Measurements from ENCODE around the gene PYGM. TPM values are rescaled to one million over a fixed set of nuclear protein-coding genes. Genes with fewer than 3 reads are reported as not detected.
A peak's percentile ranks its signal among the peaks of the same experiment; 100 is the strongest.

Gene PYGM
- total RNA-seq, 1 donor, result 0.36 TPM

- H3K4me1 ChIP-seq (ENCODE audit: insufficient read depth, low read length), result peaks cover 7% of the 10 kb centered on the region
- H2AFZ ChIP-seq (ENCODE audit: low read length), result peak overlapping the region; percentile 73
- DNase-seq (ENCODE audit: insufficient read length, low spot score, missing footprints), result peak; percentile 93
- H3K79me2 ChIP-seq (ENCODE audit: insufficient read depth, low read length), result no peaks in the 10 kb centered on the region
- no peaks in the 10 kb centered on the region for H3K9me3 ChIP-seq (ENCODE audit: low read depth, low read length)
- H3K4me2 ChIP-seq (ENCODE audit: insufficient read depth, low read length), result peak overlapping the region; percentile 96
- no peak for TF ChIP-seq CTCF (IDR thresholded peaks at IDR 0.05; ENCODE audit: extremely low read depth, low read depth, low read length)
- H3K36me3 ChIP-seq (ENCODE audit: insufficient read depth, low read length), result peaks cover 34% of the 10 kb centered on the region
- peak overlapping the region; percentile 77 for H3K4me3 ChIP-seq (ENCODE audit: insufficient read depth, low read length)
- H3K27ac ChIP-seq (ENCODE audit: low read depth, low read length), result peak overlapping the region; percentile 66
- H4K20me1 ChIP-seq (ENCODE audit: insufficient read depth, low read length), result peaks cover 6% of the 10 kb centered on the region
- H3K27me3 ChIP-seq (ENCODE audit: insufficient read depth, low read length), result no peaks in the 10 kb centered on the region
These were observed 44.1 kb upstream of the PYGM start for GRCh38 chr11:64803846-64804345.

GRCh38 chr11:64803158-64803845, 43.5 kb upstream of the PYGM start, which contains the start of gene MAP4K2:
TSS of gene MAP4K2 (minus strand) at chr11:64803214. CDS start at chr11:64803149, 65 bp downstream.
- no peaks in the 10 kb centered on the region for H3K9me3 ChIP-seq (ENCODE audit: low read depth, low read length)
- no peaks in the 10 kb centered on the region for H3K27me3 ChIP-seq (ENCODE audit: insufficient read depth, low read length)
- peaks cover 34% of the 10 kb centered on the region for H3K36me3 ChIP-seq (ENCODE audit: insufficient read depth, low read length)
- H4K20me1 ChIP-seq (ENCODE audit: insufficient read depth, low read length), result peaks cover 6% of the 10 kb centered on the region
- no peaks in the 10 kb centered on the region for H3K79me2 ChIP-seq (ENCODE audit: insufficient read depth, low read length)
- H3K4me2 ChIP-seq (ENCODE audit: insufficient read depth, low read length), result peak within 1 kb of the TSS; percentile 96
- H3K4me3 ChIP-seq (ENCODE audit: insufficient read depth, low read length), result peak within 1 kb of the TSS; percentile 77
- H3K27ac ChIP-seq (ENCODE audit: low read depth, low read length), result peak within 1 kb of the TSS; percentile 66
- peak within 1 kb of the TSS; percentile 83 for H2AFZ ChIP-seq (ENCODE audit: low read length)
- peak; percentile 100 for DNase-seq (ENCODE audit: insufficient read length, low spot score, missing footprints)
- H3K4me1 ChIP-seq (ENCODE audit: insufficient read depth, low read length), result peaks cover 7% of the 10 kb centered on the region
- TF ChIP-seq CTCF (IDR thresholded peaks at IDR 0.05; ENCODE audit: extremely low read depth, low read depth, low read length), result no peak

- H3K4me1 ChIP-seq (ENCODE audit: insufficient read depth, low read length), result peaks cover 7% of the 10 kb centered on the region
- no peak for TF ChIP-seq CTCF (IDR thresholded peaks at IDR 0.05; ENCODE audit: extremely low read depth, low read depth, low read length)
- H3K79me2 ChIP-seq (ENCODE audit: insufficient read depth, low read length), result no peaks in the 10 kb centered on the region
- H3K9me3 ChIP-seq (ENCODE audit: low read depth, low read length), result no peaks in the 10 kb centered on the region
- peaks cover 6% of the 10 kb centered on the region for H4K20me1 ChIP-seq (ENCODE audit: insufficient read depth, low read length)
- peak; percentile 87 for DNase-seq (ENCODE audit: insufficient read length, low spot score, missing footprints)
- H3K4me3 ChIP-seq (ENCODE audit: insufficient read depth, low read length), result peak overlapping the region; percentile 77
- no peaks in the 10 kb centered on the region for H3K27me3 ChIP-seq (ENCODE audit: insufficient read depth, low read length)
- H2AFZ ChIP-seq (ENCODE audit: low read length), result no peak overlapping the region
- H3K27ac ChIP-seq (ENCODE audit: low read depth, low read length), result no peak overlapping the region
- H3K4me2 ChIP-seq (ENCODE audit: insufficient read depth, low read length), result peak overlapping the region; percentile 79
- H3K36me3 ChIP-seq (ENCODE audit: insufficient read depth, low read length), result peaks cover 32% of the 10 kb centered on the region
These were observed 42.8 kb upstream of the PYGM start for GRCh38 chr11:64802370-64803157.
